RWPE2 (cell line): Measurements from ENCODE around the gene SPTBN4.

Experiments used
- ATAC-seq: fragments of 200-7000 bp; cut with Tn5 transposase; 3 replicates; pipeline ENCODE4 v1.9.1; 2021; ENCODE audit warnings: low read depth
- DNase-seq: peaks from one replicate; pipeline ENCODE4 v3.0.0-alpha.2; 2020; ENCODE audit warnings: low spot score
- H3K27ac ChIP-seq: fragments of 450-650 bp; 2 replicates; pipeline ENCODE4 v1.5.1; 2017; ENCODE audit warnings: mild to moderate bottlenecking; ENCODE audit not compliant: poor library complexity, severe bottlenecking
- H3K27me3 ChIP-seq: fragments of 250-450 bp; sonication (Bioruptor Pico); 2 replicates; pipeline ENCODE4 v1.5.1; 2021; ENCODE audit warnings: mild to moderate bottlenecking, moderate library complexity; ENCODE audit not compliant: insufficient read depth, poor library complexity, severe bottlenecking
- H3K36me3 ChIP-seq: fragments of 250-450 bp; sonication (Bioruptor Pico); 2 replicates; pipeline ENCODE4 v1.5.1; 2020; ENCODE audit warnings: low read depth, mild to moderate bottlenecking, moderate library complexity
- H3K4me1 ChIP-seq: fragments of 250-450 bp; sonication (Bioruptor Pico); 2 replicates; pipeline ENCODE4 v1.5.1; 2021; ENCODE audit warnings: mild to moderate bottlenecking, moderate library complexity; ENCODE audit not compliant: insufficient read depth, poor library complexity, severe bottlenecking
- H3K4me3 ChIP-seq: fragments of 250-450 bp; sonication (Bioruptor Pico); 2 replicates; pipeline ENCODE4 v1.5.1; 2021; ENCODE audit warnings: mild to moderate bottlenecking, moderate library complexity; ENCODE audit not compliant: severe bottlenecking
- H3K9me3 ChIP-seq: fragments of 250-450 bp; sonication (Bioruptor Pico); 2 replicates; pipeline ENCODE4 v1.5.1; 2021; ENCODE audit warnings: mild to moderate bottlenecking, moderate library complexity; ENCODE audit not compliant: severe bottlenecking
- CTCF ChIP-seq: fragments of 450-650 bp; IDR thresholded peaks from one replicate; pipeline ENCODE4 v1.5.1; 2017; ENCODE audit warnings: mild to moderate bottlenecking, moderate library complexity; ENCODE audit not compliant: poor library complexity, severe bottlenecking

The SPTBN4 gene

GRCh38 chr19:40465557-40466218 is 1.1 kb upstream of the SPTBN4 start, which contains the start of gene BLVRB:
Gene BLVRB (minus strand): TSS chr19:40465745. CDS start chr19:40465688, 57 bp downstream.
- Histone ChIP-seq H3K36me3 (no peaks in the 10 kb centered on the region), H3K27ac (peak within 1 kb of the TSS; percentile 47), H3K27me3 (peaks cover 4% of the 10 kb centered on the region), H3K4me1 (no peaks in the 10 kb centered on the region), H3K4me3 (peak within 1 kb of the TSS; percentile 54), H3K9me3 (no peaks in the 10 kb centered on the region)
- ATAC-seq, result peak; percentile 82
- no peak for TF ChIP-seq CTCF
- peak; percentile 97 for DNase-seq

- ATAC-seq (no peak), DNase-seq (no peak)
- TF ChIP-seq CTCF, result no peak
- no peaks in the 10 kb centered on the region for H3K9me3 ChIP-seq
- H3K4me1 ChIP-seq, result no peaks in the 10 kb centered on the region
- H3K27ac ChIP-seq, result no peak overlapping the region
- no peaks in the 10 kb centered on the region for H3K36me3 ChIP-seq
- H3K27me3 ChIP-seq, result peaks cover 4% of the 10 kb centered on the region
- H3K4me3 ChIP-seq, result peak overlapping the region; percentile 54
These were observed 399 bp upstream of the SPTBN4 start for GRCh38 chr19:40466219-40466984.

GRCh38 chr19:40469011-40469410 is 2.2 kb downstream of the SPTBN4 start:
- TF ChIP-seq CTCF, result no peak
- DNase-seq (no peak), ATAC-seq (no peak)
- H3K27me3 ChIP-seq, result peaks cover 4% of the 10 kb centered on the region
- no peak overlapping the region for H3K27ac ChIP-seq
- no peak overlapping the region for H3K4me3 ChIP-seq
- no peaks in the 10 kb centered on the region for H3K4me1 ChIP-seq
- no peaks in the 10 kb centered on the region for H3K36me3 ChIP-seq
- no peaks in the 10 kb centered on the region for H3K9me3 ChIP-seq

GRCh38 chr19:40471111-40471510 is 4.3 kb downstream of the SPTBN4 start:
- Histone ChIP-seq H3K27ac (no peak overlapping the region), H3K27me3 (peaks cover 4% of the 10 kb centered on the region), H3K9me3 (no peaks in the 10 kb centered on the region), H3K36me3 (no peaks in the 10 kb centered on the region), H3K4me3 (no peak overlapping the region), H3K4me1 (no peaks in the 10 kb centered on the region)
- TF ChIP-seq CTCF, result no peak
- ATAC-seq (no peak), DNase-seq (no peak)

DNA sequence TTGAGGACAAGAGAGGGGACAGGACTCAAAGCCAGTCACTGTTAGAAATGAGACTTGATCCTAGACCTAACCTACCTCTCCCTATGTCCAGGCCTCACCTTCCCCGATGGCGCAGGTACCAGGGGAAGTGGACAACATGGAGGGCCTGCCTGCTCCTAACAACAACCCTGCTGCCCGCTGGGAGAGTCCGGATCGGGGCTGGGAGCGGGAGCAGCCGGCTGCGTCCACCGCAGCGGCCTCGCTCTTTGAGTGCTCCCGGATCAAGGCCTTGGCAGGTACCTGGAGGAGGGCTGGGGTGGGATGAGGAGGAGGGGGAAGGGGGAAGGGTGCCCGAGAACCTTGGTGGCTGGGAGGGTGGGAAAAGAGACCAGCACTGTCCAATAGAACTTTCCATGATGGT is 5.7 kb downstream of the SPTBN4 start:
- no peak overlapping the region for H3K4me3 ChIP-seq
- DNase-seq, result no peak
- no peak overlapping the region for H3K27ac ChIP-seq
- no peaks in the 10 kb centered on the region for H3K27me3 ChIP-seq
- H3K36me3 ChIP-seq, result no peaks in the 10 kb centered on the region
- TF ChIP-seq CTCF, result no peak
- ATAC-seq, result no peak
- no peaks in the 10 kb centered on the region for H3K9me3 ChIP-seq
- H3K4me1 ChIP-seq, result no peaks in the 10 kb centered on the region
